Adrenal gland (tissue), 12 donors: ENCODE measurements around the gene FNDC11. TPM values are rescaled to one million over a fixed set of nuclear protein-coding genes. Genes with fewer than 3 reads are reported as not detected.

Source experiments
- DNase-seq, 7 donors: peaks; one replicate each; pipeline ENCODE4 v3.0.0-alpha.2; 2019 to 2020
- H3K27ac ChIP-seq, 5 donors: fragments of 200-600 bp; sonication (generic) in 4 of 5; 1 replicate in 3 of 5; 2 replicates in 2 of 5; pipeline versions ENCODE4 v1.5.1 to v1.8.0; 2016 to 2020; ENCODE audit warnings: mild to moderate bottlenecking in 1 of 5
- H3K27me3 ChIP-seq: fragments of 200-600 bp; 2 replicates; pipeline ENCODE4 v1.8.0; 2021
- H3K36me3 ChIP-seq, 2 donors: fragments of 200-600 bp; replicated peaks in 1 of 2; 1 replicate in 1 of 2; 2 replicates in 1 of 2; pipeline versions ENCODE4 v1.5.1 to v1.8.0; 2018 to 2022
- H3K4me1 ChIP-seq, 2 donors: fragments of 200-600 bp; replicated peaks in 1 of 2; 1 replicate in 1 of 2; 2 replicates in 1 of 2; pipeline versions ENCODE4 v1.5.1 to v1.8.0; 2018 to 2021
- H3K4me3 ChIP-seq, 4 donors: fragments of 200-600 bp; sonication (generic) in 3 of 4; one replicate each; pipeline ENCODE4 v1.5.1; 2016 to 2018
- H3K9me3 ChIP-seq, 3 donors: fragments of 200-600 bp; sonication (generic) in 1 of 3; replicated peaks in 1 of 3; 1 replicate in 2 of 3; 2 replicates in 1 of 3; pipeline versions ENCODE4 v1.5.1 to v1.8.0; 2016 to 2021
- POLR2A ChIP-seq, 2 donors: fragments of 450-650 bp; IDR thresholded peaks; one replicate each; pipeline ENCODE4 v1.6.1; 2017; ENCODE audit warnings: antibody characterized with exemption in 2 of 2, mild to moderate bottlenecking in 2 of 2, moderate library complexity in 1 of 2
- WGBS, 4 donors: extraction: QIAGEN DNeasy Blood & Tissue Kit in 2 of 4; methylation state at CpG; one replicate each; pipeline versions ENCODE4 v1.1.5 to v1.1.7; 2013 to 2017; 5-methylcytosine and 5-hydroxymethylcytosine counted together
- intact Hi-C, 2 donors: fragments of 100-400 bp; cut with DNase I; formaldehyde crosslinking; loops; one replicate each; pipeline versions ENCODE4 v1.14.1 to v1.15.0; 2022 to 2023
- polyA plus RNA-seq, 3 donors: library from polyadenylated mRNA; stranded (reverse); fragments of 200-250 nt in 2 of 3; fragments of 350-450 nt in 1 of 3; fragmentation: Illumina TruSeq in 1 of 3; extraction: RNeasy Lipid Tissue Mini Kit (QIAGEN cat#74804) in 1 of 3; gene quantifications; one replicate each; pipeline ENCODE4 v1.2.3, GENCODE V29; 2013 to 2014
- total RNA-seq, 9 donors: library from RNA; depleted of rRNA in 4 of 9; stranded (reverse); fragments of >200 nt in 4 of 9; fragments of 120-200 nt in 1 of 9; fragmentation: NEBNext Ultra II Directional in 1 of 9; extraction: Animal tissue kit (Norgen Biotek cat#: 25700) in 1 of 9; gene quantifications; one replicate each; pipeline versions ENCODE4 v1.1.0 to v1.2.4, GENCODE V29; 2013 to 2023
- TF ChIP-seq, protein P1 (sequence below), 6 experiments: fragments of 450-650 bp in 4 of 6; fragments of 200-600 bp in 2 of 6; sonication (generic) in 1 of 6; IDR thresholded peaks; 1 replicate in 5 of 6; 2 replicates in 1 of 6; pipeline versions ENCODE4 v1.5.1 to v1.8.0; 2016 to 2021; ENCODE audit warnings: antibody characterized with exemption in 6 of 6, mild to moderate bottlenecking in 2 of 6, moderate library complexity in 1 of 6
- donor health status: healthy with polysubstance abuse.
- donor health status: Bipolar disorder and iron deficiency.
- donor health status: DM: yes; HTN: yes; CAD: no.
- donor health status: DM: no; HTN: no; CAD: no.
- donor health status: DM: no; HTN: no; CAD: no.
- donor health status: DM: yes; HTN: yes; CAD: no.

Gene FNDC11
- total and polyA plus RNA-seq, 12 donors: 0.20 to 0.83 (median 0.43) TPM; not detected in 4

DNA sequence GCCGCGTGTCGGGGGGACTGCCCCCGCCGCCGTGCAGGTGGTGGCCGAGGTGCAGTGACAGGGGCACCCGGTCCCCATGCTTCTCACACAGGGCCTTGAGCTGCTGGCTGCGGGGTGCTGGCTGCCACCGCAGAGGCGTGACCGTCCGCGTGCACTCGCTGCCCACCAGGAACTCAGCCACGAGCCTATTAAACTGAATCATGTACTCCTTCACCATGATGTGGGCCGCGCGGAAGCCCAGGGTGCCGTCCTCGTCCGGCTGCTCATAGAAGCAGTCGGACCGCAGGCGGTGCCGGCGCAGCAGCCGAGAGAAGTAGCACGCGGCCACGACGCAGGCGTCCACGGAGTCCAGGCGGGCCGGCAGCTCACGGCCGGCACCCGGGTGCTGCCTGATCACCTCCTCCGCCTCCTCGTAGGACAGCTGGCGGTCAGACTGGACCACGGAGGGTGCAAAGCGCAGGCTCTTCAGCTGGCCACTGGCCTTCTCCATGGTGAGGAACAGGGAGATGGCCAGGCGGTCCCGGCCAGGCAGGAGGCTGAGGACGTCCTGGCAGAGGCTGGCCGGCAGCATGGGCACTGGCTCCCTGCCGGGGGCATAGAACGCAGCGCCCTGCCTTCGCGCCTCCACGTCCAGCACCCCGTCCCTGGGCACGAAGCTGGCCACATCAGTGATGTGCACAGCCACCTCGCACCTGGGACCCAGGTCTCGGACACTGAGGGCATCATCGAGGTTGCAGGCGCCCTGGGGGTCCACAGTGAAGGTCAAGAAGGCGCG is 10.3 kb downstream of the FNDC11 start:
- WGBS, 4 donors: 95 to 100% (median 97%) methylated on average over 21 to 62 of the region's 62 CpGs
- TF ChIP-seq, protein P1, sequence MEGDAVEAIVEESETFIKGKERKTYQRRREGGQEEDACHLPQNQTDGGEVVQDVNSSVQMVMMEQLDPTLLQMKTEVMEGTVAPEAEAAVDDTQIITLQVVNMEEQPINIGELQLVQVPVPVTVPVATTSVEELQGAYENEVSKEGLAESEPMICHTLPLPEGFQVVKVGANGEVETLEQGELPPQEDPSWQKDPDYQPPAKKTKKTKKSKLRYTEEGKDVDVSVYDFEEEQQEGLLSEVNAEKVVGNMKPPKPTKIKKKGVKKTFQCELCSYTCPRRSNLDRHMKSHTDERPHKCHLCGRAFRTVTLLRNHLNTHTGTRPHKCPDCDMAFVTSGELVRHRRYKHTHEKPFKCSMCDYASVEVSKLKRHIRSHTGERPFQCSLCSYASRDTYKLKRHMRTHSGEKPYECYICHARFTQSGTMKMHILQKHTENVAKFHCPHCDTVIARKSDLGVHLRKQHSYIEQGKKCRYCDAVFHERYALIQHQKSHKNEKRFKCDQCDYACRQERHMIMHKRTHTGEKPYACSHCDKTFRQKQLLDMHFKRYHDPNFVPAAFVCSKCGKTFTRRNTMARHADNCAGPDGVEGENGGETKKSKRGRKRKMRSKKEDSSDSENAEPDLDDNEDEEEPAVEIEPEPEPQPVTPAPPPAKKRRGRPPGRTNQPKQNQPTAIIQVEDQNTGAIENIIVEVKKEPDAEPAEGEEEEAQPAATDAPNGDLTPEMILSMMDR (IDR thresholded peaks at IDR 0.05): no peak
- TF ChIP-seq POLR2A (IDR thresholded peaks at IDR 0.05): no peak
- no peaks in the 10 kb centered on the region for H3K4me1 ChIP-seq
- no peak overlapping the region for H3K4me3 ChIP-seq
- no peak for DNase-seq
- H3K9me3 ChIP-seq: no peaks in the 10 kb centered on the region
- intact Hi-C loops: no loop called here
- peaks cover 0 to 42% of the 10 kb centered on the region in 2 donors for H3K36me3 ChIP-seq
- H3K27ac ChIP-seq: no peak overlapping the region
- no peaks in the 10 kb centered on the region for H3K27me3 ChIP-seq

DNA sequence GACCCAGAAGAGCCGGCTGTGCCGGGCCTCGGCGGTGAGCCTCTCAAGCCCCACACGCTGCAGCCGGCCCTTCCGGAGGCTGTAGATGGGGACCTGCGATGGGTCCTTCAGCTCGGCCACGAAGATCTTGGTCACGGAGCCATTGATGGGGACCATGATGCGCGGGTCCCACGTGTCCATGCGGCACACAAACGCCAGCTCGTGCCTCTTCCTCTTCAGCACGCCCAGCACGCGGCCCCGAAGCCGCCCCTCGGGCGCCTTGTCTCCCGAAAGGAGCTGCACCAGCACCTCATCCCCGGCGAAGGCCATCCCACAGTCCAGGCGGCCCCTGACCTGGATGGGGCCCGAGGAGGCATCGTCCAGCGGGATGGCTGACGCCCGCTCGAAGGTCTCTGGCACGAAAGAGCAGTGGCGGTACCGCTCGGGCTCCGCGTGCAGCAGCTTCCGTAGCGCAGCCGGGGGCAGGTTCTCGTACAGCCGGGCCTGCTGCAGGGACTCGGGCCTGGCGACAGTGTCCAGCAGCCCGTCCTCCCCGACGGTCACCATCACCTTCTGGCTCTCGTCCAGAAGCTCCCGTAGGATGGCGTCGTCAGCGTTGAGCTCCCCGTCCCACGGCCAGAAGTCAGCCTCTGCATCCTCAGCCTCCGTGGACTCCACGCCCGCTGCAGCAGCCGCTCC is 11.2 kb downstream of the FNDC11 start:
- H3K9me3 ChIP-seq: no peaks in the 10 kb centered on the region
- no peak overlapping the region for H3K4me3 ChIP-seq
- no peaks in the 10 kb centered on the region for H3K27me3 ChIP-seq
- 95 to 97% (median 95%) methylated on average over 25 to 61 of the region's 61 CpGs for WGBS, 4 donors
- no peak overlapping the region for H3K27ac ChIP-seq
- peaks cover 0 to 38% of the 10 kb centered on the region in 2 donors for H3K36me3 ChIP-seq
- no peak for TF ChIP-seq POLR2A (IDR thresholded peaks at IDR 0.05)
- TF ChIP-seq, protein P1 (IDR thresholded peaks at IDR 0.05): no peak
- no peaks in the 10 kb centered on the region for H3K4me1 ChIP-seq
- intact Hi-C loops: no loop called here
- DNase-seq: no peak

DNA sequence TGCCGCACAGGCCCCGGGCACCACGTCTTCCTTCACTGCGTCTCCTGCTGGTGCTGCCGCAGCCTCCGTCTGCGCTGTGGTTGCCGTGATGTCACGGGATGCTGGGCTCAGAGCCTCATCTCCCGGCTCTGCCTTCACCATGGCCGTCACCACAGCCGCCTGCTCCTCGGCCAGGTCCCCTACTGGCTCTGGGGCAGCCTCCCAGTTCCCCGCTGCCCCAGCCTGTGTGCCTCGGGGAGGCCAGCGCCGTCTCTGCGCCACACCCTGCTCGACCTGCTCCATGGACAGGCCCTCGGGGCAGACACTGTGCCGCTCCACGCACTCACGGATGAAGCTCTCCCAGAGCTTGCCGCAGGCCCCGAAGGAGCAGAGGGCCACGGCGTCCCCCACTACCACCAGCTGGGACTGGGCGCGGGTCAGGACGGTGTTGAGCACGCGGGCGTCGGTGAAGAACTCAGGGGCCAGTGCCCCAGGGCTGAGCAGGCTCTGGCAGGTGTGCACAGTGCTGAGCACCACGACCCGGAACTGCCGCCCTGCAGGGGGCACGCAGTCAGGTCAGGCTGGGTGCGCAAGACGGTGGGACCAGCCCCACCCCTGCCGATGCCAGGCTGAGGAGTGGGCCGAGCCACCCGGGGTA is 11.9 kb downstream of the FNDC11 start:
- intact Hi-C loops: no loop called here
- Histone ChIP-seq H3K4me1 (no peaks in the 10 kb centered on the region), H3K9me3 (no peaks in the 10 kb centered on the region), H3K4me3 (no peak overlapping the region), H3K27me3 (no peaks in the 10 kb centered on the region), H3K27ac (no peak overlapping the region), H3K36me3 (peaks cover 0 to 32% of the 10 kb centered on the region in 2 donors)
- DNase-seq: no peak
- WGBS, 4 donors: 94 to 96% (median 95%) methylated on average over 6 to 43 of the region's 43 CpGs
- TF ChIP-seq, protein P1 (IDR thresholded peaks at IDR 0.05): no peak
- TF ChIP-seq POLR2A (IDR thresholded peaks at IDR 0.05): no peak

DNA sequence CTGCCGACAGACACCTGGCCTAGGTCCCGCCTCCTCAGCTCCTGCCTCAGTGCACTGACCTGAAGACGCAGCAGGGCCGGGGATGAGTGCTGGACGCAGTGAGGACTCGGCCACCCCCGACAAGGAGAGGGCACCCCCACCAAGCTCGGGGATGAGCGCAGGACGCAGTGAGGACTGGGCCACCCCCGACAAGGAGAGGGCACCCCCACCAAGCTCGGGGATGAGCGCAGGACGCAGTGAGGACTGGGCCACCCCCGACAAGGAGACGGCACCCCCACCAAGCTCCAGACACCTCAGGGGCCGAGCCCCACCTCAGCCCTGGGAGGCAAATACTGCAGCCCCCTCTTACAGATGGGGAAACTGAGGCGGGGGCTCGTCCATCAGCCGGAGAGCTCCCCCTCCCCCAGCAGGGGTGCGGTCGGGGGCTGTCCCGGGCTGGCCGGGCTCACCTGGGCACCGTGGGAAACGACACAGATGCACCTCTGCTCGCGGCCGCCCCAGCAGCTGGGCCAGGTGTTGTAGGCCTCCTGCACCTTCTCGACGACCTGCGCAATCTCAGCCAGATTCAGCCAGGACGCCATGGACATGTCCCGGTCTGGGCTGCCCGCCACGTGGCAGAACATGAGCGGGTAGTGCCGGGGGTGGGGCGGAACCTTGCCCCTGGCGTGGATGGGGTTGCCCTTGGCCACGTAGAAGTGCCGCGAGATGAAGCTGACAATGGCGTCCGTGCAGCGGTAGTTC is 12.6 kb downstream of the FNDC11 start:
- H3K36me3 ChIP-seq: peaks cover 0 to 31% of the 10 kb centered on the region in 2 donors

More for the DNA sequence above, 12.6 kb downstream of the FNDC11 start:
- no peak for DNase-seq
- no peak overlapping the region for H3K27ac ChIP-seq
- WGBS, 4 donors: 87 to 93% (median 90%) methylated on average over 6 to 46 of the region's 46 CpGs
- no peak overlapping the region for H3K4me3 ChIP-seq
- TF ChIP-seq POLR2A (IDR thresholded peaks at IDR 0.05): no peak
- TF ChIP-seq, protein P1 (IDR thresholded peaks at IDR 0.05): no peak
- H3K4me1 ChIP-seq: no peaks in the 10 kb centered on the region
- no peaks in the 10 kb centered on the region for H3K27me3 ChIP-seq
- intact Hi-C loops: no loop called here
- no peaks in the 10 kb centered on the region for H3K9me3 ChIP-seq
